Mucosa of gallbladder (tissue), 1 donor: ENCODE measurements around the gene TMEM132E. TPM values are rescaled to one million over a fixed set of nuclear protein-coding genes. Genes with fewer than 3 reads are reported as not detected.
"Not testable (repeated sequence)": the region's sequence is repeated elsewhere in the genome, so short reads cannot be mapped to it uniquely, and the experiment has no call there.

Experiments used
- DNase-seq: peaks from one replicate; pipeline ENCODE4 v3.0.0-alpha.2; 2020; ENCODE audit warnings: low spot score
- total RNA-seq: library from RNA; stranded (reverse); gene quantifications from one replicate; pipeline ENCODE4 v1.2.1, GENCODE V29; 2021
- donor health status: DM: no; HTN: no; CAD: no.

The TMEM132E gene
- total RNA-seq = 0.23 TPM

GRCh38 chr17:34579017-34579946, at the start of gene TMEM132E:
TSS of gene TMEM132E (plus strand) at chr17:34579582. CDS start at chr17:34581077, 1,495 bp downstream.
- DNase-seq = peak; percentile 49

GRCh38 chr17:34530918-34531317, 48.5 kb upstream of the TMEM132E start:
- DNase-seq = no peak

- no peak for DNase-seq
Observed at GRCh38 chr17:34532281-34533065, 46.9 kb upstream of the TMEM132E start.

GRCh38 chr17:34533806-34534527, 45.4 kb upstream of the TMEM132E start:
- DNase-seq = no peak

- DNase-seq = no peak
Observed at GRCh38 chr17:34537445-34537844, 41.9 kb upstream of the TMEM132E start.

- not testable (repeated sequence) for DNase-seq
Observed at GRCh38 chr17:34538582-34538981, 40.8 kb upstream of the TMEM132E start.

GRCh38 chr17:34539881-34540280, 39.5 kb upstream of the TMEM132E start:
- no peak for DNase-seq

- DNase-seq = peak; percentile 20
Observed at GRCh38 chr17:34542700-34543336, 36.6 kb upstream of the TMEM132E start.

GRCh38 chr17:34547453-34548063, 31.8 kb upstream of the TMEM132E start:
- DNase-seq = no peak

- no peak for DNase-seq
Observed at GRCh38 chr17:34549966-34550365, 29.4 kb upstream of the TMEM132E start.

- no peak for DNase-seq
Observed at GRCh38 chr17:34553907-34554306, 25.5 kb upstream of the TMEM132E start.

GRCh38 chr17:34556384-34556783, 23.0 kb upstream of the TMEM132E start:
- DNase-seq = no peak

- DNase-seq = no peak
Observed at GRCh38 chr17:34556931-34557330, 22.5 kb upstream of the TMEM132E start.

- no peak for DNase-seq
Observed at GRCh38 chr17:34561328-34561727, 18.1 kb upstream of the TMEM132E start.

GRCh38 chr17:34562387-34562786, 17.0 kb upstream of the TMEM132E start:
- DNase-seq = no peak

GRCh38 chr17:34565713-34566112, 13.7 kb upstream of the TMEM132E start:
- no peak for DNase-seq

- no peak for DNase-seq
Observed at GRCh38 chr17:34566201-34566600, 13.2 kb upstream of the TMEM132E start.

GRCh38 chr17:34566873-34567272, 12.5 kb upstream of the TMEM132E start:
- DNase-seq = no peak

GRCh38 chr17:34567691-34568465, 11.5 kb upstream of the TMEM132E start:
- no peak for DNase-seq

- no peak for DNase-seq
Observed at GRCh38 chr17:34568953-34569352, 10.4 kb upstream of the TMEM132E start.
